Prostate gland (tissue), 2 donors: ENCODE measurements around the gene BIRC2. TPM values are rescaled to one million over a fixed set of nuclear protein-coding genes. Genes with fewer than 3 reads are reported as not detected.

ENCODE experiments used
- DNase-seq: peaks from one replicate; pipeline ENCODE4 v3.0.0-alpha.2; 2019; ENCODE audit warnings: low spot score
- H3K27ac ChIP-seq, 2 donors: fragments of 200-600 bp; sonication (generic); 2 replicates each; pipeline ENCODE4 v1.5.1; 2017 to 2019
- H3K27me3 ChIP-seq: fragments of 200-600 bp; sonication (generic); replicated peaks from 2 replicates; pipeline ENCODE4 v1.5.1; 2019; ENCODE audit not compliant: insufficient read depth
- H3K36me3 ChIP-seq, 2 donors: fragments of 200-600 bp; sonication (generic); 1 replicate in 1 of 2; 2 replicates in 1 of 2; pipeline versions ENCODE4 v1.5.1 to v1.8.1; 2017 to 2019
- H3K4me1 ChIP-seq: fragments of 200-600 bp; sonication (generic); replicated peaks from 2 replicates; pipeline ENCODE4 v1.5.1; 2019
- H3K4me3 ChIP-seq, 2 donors: fragments of 200-600 bp; sonication (generic); 2 replicates each; pipeline ENCODE4 v1.5.1; 2017 to 2019
- H3K9me3 ChIP-seq: fragments of 200-600 bp; sonication (generic); 2 replicates; pipeline ENCODE4 v1.5.1; 2017
- CTCF ChIP-seq, 4 experiments: fragments of 200-600 bp in 2 of 4; fragments of 450-650 bp in 2 of 4; sonication (generic) in 2 of 4; IDR thresholded peaks; 1 replicate in 3 of 4; 2 replicates in 1 of 4; pipeline ENCODE4 v1.5.1; 2016 to 2019; ENCODE audit warnings: antibody characterized with exemption in 4 of 4, mild to moderate bottlenecking in 2 of 4, moderate library complexity in 2 of 4
- POLR2A ChIP-seq: fragments of 450-650 bp; IDR thresholded peaks from one replicate; pipeline ENCODE4 v1.6.1; 2016; ENCODE audit warnings: antibody characterized with exemption, mild to moderate bottlenecking
- POLR2AphosphoS5 ChIP-seq: sonication (generic); formaldehyde crosslinking; IDR thresholded peaks from one replicate; pipeline ENCODE4 v1.6.1; 2017; ENCODE audit warnings: antibody characterized with exemption
- WGBS: methylation state at CpG from one replicate; pipeline ENCODE4 v1.1.5; 2018; 5-methylcytosine and 5-hydroxymethylcytosine counted together
- intact Hi-C: fragments of 100-400 bp; cut with DNase I; formaldehyde crosslinking; loops from one replicate; pipeline ENCODE4 v1.14.2; 2022
- total RNA-seq, 2 donors: library from RNA; depleted of rRNA; stranded (reverse); fragments of >200 nt; gene quantifications; one replicate each; pipeline ENCODE4 v1.1.0, GENCODE V29; 2016

The BIRC2 gene
- total RNA-seq, 2 donors from 2014 or later = 48.7 to 54.5 TPM

GRCh38 chr11:102393272-102393730, 46.3 kb downstream of the BIRC2 start:
- Histone ChIP-seq H3K27ac (no peak overlapping the region), H3K9me3 (no peaks in the 10 kb centered on the region), H3K36me3 (no peaks in the 10 kb centered on the region), H3K27me3 (no peaks in the 10 kb centered on the region), H3K4me1 (no peaks in the 10 kb centered on the region), H3K4me3 (no peak overlapping the region)
- intact Hi-C loops = no loop called here
- WGBS = 100% methylated on average over 2 of the region's 2 CpGs
- TF ChIP-seq CTCF (IDR thresholded peaks at IDR 0.05) = no peak
- TF ChIP-seq POLR2AphosphoS5 = no peak
- no peak for TF ChIP-seq POLR2A
- no peak for DNase-seq

GRCh38 chr11:102395720-102396393, 48.8 kb downstream of the BIRC2 start:
- Histone ChIP-seq H3K4me3 (no peak overlapping the region), H3K27ac (no peak overlapping the region), H3K4me1 (no peaks in the 10 kb centered on the region), H3K36me3 (no peaks in the 10 kb centered on the region), H3K9me3 (no peaks in the 10 kb centered on the region), H3K27me3 (no peaks in the 10 kb centered on the region)
- WGBS = 88% methylated on average over 6 of the region's 6 CpGs
- no peak for TF ChIP-seq POLR2AphosphoS5
- TF ChIP-seq CTCF (IDR thresholded peaks at IDR 0.05) = no peak
- TF ChIP-seq POLR2A = no peak
- DNase-seq = no peak
- intact Hi-C loops = no loop called here

GRCh38 chr11:102396708-102397563, 49.9 kb downstream of the BIRC2 start:
- Histone ChIP-seq H3K27ac (no peak overlapping the region), H3K4me3 (no peak overlapping the region), H3K27me3 (no peaks in the 10 kb centered on the region), H3K9me3 (no peaks in the 10 kb centered on the region), H3K36me3 (no peaks in the 10 kb centered on the region), H3K4me1 (no peaks in the 10 kb centered on the region)
- TF ChIP-seq CTCF (IDR thresholded peaks at IDR 0.05) (no peak), POLR2A (no peak), POLR2AphosphoS5 (no peak)
- intact Hi-C loops = no loop called here
- 84% methylated on average over 4 of the region's 4 CpGs for WGBS
- no peak for DNase-seq

GRCh38 chr11:102398297-102398696, 51.3 kb downstream of the BIRC2 start:
- WGBS = 92% methylated on average over 2 of the region's 2 CpGs

More at GRCh38 chr11:102398297-102398696, 51.3 kb downstream of the BIRC2 start:
- H3K27me3 ChIP-seq = no peaks in the 10 kb centered on the region
- no peaks in the 10 kb centered on the region for H3K9me3 ChIP-seq
- H3K4me3 ChIP-seq = no peak overlapping the region
- TF ChIP-seq CTCF (IDR thresholded peaks at IDR 0.05) (no peak), POLR2AphosphoS5 (no peak), POLR2A (no peak)
- intact Hi-C loops = no loop called here
- no peaks in the 10 kb centered on the region for H3K36me3 ChIP-seq
- no peak for DNase-seq
- no peak overlapping the region for H3K27ac ChIP-seq
- no peaks in the 10 kb centered on the region for H3K4me1 ChIP-seq
